Activated CD8-positive, alpha-beta memory T cell treated with anti-CD3 and anti-CD28 coated beads, Interleukin-2, amount 50 U/mL, for 48 hours (primary cell): ENCODE measurements around the gene ESCO1.

ENCODE experiments used
- DNase-seq: peaks from one replicate; pipeline ENCODE4 v3.0.0-alpha.2; 2020

The ESCO1 gene

DNA sequence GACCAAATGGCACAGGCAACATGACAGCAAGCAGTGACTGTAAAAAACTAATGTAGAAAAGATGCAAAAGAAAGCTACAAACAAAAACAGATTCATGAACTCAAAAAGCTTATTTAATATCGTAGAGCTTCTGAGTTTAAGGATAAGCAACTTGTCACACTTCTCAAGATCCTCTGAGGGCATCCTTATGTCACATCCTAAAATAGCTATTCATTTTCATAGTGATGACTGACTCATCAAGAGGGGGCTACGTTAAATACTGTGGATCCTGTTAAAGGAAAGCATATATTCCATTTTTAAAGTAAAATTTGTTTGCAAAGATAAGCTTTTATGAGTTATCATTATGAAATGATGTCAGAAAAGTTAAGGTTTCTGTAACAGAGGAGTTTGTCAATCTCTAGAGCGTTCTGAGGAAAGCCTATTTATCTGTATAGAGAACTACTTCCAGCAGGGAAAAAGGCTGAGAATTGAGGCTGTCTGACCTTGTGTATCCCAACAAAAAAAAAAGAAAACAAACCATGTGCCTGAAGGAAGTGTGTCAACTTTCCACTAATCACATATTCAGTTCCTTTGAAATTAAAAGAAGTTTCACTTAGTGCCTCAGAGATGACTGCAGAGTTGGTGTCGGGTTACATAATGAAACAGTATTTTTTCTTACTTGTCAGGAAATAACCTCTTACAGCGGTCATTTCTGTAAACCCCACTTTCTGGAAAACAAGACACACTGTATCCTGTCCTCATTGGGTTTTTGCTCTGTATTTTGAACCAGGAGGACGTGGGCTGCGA, 115.5 kb downstream of the ESCO1 start:
- DNase-seq = no peak

DNA sequence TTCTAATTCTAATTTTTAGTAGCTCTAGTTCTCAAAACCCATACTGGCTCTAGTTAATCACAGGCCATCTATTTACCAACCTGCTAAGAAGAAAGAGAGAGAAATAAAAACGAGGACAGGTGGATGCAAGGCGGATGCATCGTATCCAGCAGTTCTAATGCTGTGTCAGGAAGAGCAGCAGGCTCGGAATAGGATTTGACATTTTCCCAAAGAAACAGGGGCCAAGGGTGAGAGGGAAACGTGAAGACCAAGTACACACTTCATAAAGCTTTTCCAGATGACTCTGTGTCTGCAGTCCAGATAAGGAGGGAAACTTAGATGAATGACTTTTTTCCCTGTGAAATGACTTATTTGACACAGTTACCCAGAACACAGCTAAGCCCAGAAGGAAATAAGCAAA, 117.5 kb downstream of the ESCO1 start:
- DNase-seq = no peak

DNA sequence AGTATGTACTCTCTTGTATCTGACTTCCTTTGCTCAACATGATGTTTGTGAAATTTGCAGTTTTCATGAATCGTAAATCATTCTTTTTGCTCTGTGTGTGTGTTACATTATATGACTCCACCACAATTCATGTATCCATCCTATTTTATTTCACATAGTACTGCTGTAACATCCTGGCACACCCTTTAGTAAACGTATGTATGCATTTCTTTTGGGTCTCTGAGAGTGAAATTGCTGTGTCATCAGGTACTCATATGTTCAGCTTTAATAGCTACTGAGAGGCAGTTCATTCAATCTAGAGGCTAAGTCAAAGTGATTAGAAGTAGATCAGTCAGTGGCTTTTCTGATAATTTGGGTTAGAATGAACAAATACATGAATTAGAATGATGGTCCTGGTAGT, 118.8 kb downstream of the ESCO1 start:
- no peak for DNase-seq

DNA sequence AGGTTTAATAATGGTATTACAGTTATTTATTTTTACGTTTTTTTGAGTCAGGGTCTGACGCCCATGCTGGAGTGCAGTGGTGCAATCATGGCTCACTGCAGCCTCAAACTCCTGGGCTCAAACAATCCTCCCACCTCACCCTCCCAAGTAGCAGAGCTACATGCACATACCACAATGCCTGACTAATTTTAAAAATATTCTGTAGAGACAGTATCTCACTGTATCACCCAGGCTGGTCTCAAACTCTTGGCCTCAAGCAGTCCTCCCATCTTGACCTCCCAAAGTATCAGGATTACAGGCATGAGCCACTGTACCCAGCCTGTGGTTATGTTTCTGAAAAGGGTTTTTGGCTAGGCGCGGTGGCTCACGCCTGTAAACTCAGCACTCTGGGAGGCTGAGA, 120.8 kb downstream of the ESCO1 start:
- DNase-seq = no peak
